HepG2 (cell line): ENCODE measurements around the gene PRSS2. TPM values are rescaled to one million over a fixed set of nuclear protein-coding genes. Genes with fewer than 3 reads are reported as not detected.

Source experiments
- ATAC-seq: fragments of 200-7000 bp; cut with Tn5 transposase; 3 replicates; pipeline ENCODE4 v1.9.1; 2020; ENCODE audit warnings: mild to moderate bottlenecking, moderate library complexity
- BruUV-seq: library from RNA; stranded (reverse); fragments of 400-500 nt; replicated peaks from 2 replicates; lab custom pipeline; 2021; lab: Mats Ljungman, UMichigan
- CTCF ChIA-PET: fragments of 300-600 bp; formaldehyde crosslinking; extraction: SDS; loops from one replicate; lab custom pipeline; 2021; ENCODE audit warnings: low total read pairs, inconsistent platforms, low intra/inter-chr PET ratio; lab: Yijun Ruan, JAX
- POLR2A ChIA-PET: fragments of 350-600 bp; sonication (Branson Sonifier 250); formaldehyde crosslinking; loops from one replicate; lab custom pipeline; 2020; ENCODE audit warnings: antibody characterized with exemption, inconsistent platforms; lab: Yijun Ruan, JAX
- DNase-seq: peaks from one replicate; pipeline ENCODE4 v3.0.0-alpha.2; 2015; ENCODE audit warnings: low spot score
- FAIRE-seq: peaks from 3 replicates; lab custom pipeline; 2011; peaks lifted over from hg19 to GRCh38; lab: Jason Lieb, UNC
- H2AFZ ChIP-seq: one replicate; pipeline ENCODE4 v1.6.1; 2011; ENCODE audit warnings: low read length, inconsistent platforms
- H3K27ac ChIP-seq: fragments of 300-600 bp; 3 replicates; pipeline ENCODE4 v1.8.0; 2011; ENCODE audit warnings: mixed run types, mild to moderate bottlenecking, mixed read lengths, low read length, inconsistent platforms; ENCODE audit not compliant: insufficient read depth; ENCODE audit errors: extremely low read length
- H3K27me3 ChIP-seq, 2 experiments: fragments of 200-600 bp in 1 of 2; 2 replicates in 1 of 2; 3 replicates in 1 of 2; pipeline versions ENCODE4 v1.6.0 to v1.8.0; 2011; ENCODE audit warnings: low read length in 2 of 2, mild to moderate bottlenecking in 2 of 2, moderate library complexity in 2 of 2, inconsistent platforms in 1 of 2; ENCODE audit not compliant: insufficient read depth in 2 of 2, control insufficient read depth in 1 of 2
- H3K36me3 ChIP-seq, 2 experiments: fragments of 200-600 bp in 1 of 2; replicated peaks in 1 of 2; 2 replicates in 1 of 2; 3 replicates in 1 of 2; pipeline versions ENCODE4 v1.5.1 to v1.8.0; 2011; ENCODE audit warnings: low read length in 2 of 2, inconsistent platforms in 1 of 2; ENCODE audit not compliant: insufficient read depth in 2 of 2, control insufficient read depth in 1 of 2
- H3K4me1 ChIP-seq: 2 replicates; pipeline ENCODE4 v1.5.1; 2012; ENCODE audit warnings: low read length, inconsistent platforms; ENCODE audit not compliant: insufficient read depth
- H3K4me2 ChIP-seq: 2 replicates; pipeline ENCODE4 v1.6.0; 2011; ENCODE audit warnings: low read depth, low read length, inconsistent platforms
- H3K4me3 ChIP-seq, 3 experiments: fragments of 200-600 bp in 1 of 3; sonication (generic), shearing (Covaris generic) in 1 of 3; replicated peaks in 1 of 3; 2 replicates each; pipeline ENCODE4 v1.5.1; 2011 to 2016; ENCODE audit warnings: low read length in 3 of 3, inconsistent platforms in 2 of 3, low read depth in 2 of 3, mild to moderate bottlenecking in 2 of 3, control low read depth in 1 of 3, mixed read lengths in 1 of 3; ENCODE audit not compliant: insufficient read depth in 1 of 3
- H3K79me2 ChIP-seq: one replicate; pipeline ENCODE4 v1.6.1; 2011; ENCODE audit warnings: low read length, inconsistent platforms; ENCODE audit not compliant: insufficient read depth
- H3K9ac ChIP-seq: 2 replicates; pipeline ENCODE4 v1.6.0; 2011; ENCODE audit warnings: mild to moderate bottlenecking, low read depth, low read length, inconsistent platforms; ENCODE audit not compliant: insufficient read depth
- H3K9me3 ChIP-seq: 2 replicates; pipeline ENCODE4 v1.5.1; 2012; ENCODE audit warnings: mild to moderate bottlenecking, low read length
- H4K20me1 ChIP-seq: 2 replicates; pipeline ENCODE4 v1.6.0; 2011; ENCODE audit warnings: inconsistent platforms, mild to moderate bottlenecking, low read length, moderate library complexity; ENCODE audit not compliant: insufficient read depth
- CEBPB ChIP-seq: IDR thresholded peaks from 2 replicates; pipeline ENCODE4 v1.6.1; 2011; ENCODE audit warnings: low read depth, low read length, improper control_type of control experiment, borderline replicate concordance
- JUN ChIP-seq: sonication (generic); formaldehyde crosslinking; IDR thresholded peaks from 2 replicates; pipeline ENCODE4 v1.4.0; 2020; ENCODE audit warnings: mild to moderate bottlenecking, missing genetic modification reagents
- KAT2B ChIP-seq: fragments of 150-350 bp; IDR thresholded peaks from 2 replicates; pipeline ENCODE4 v1.6.1; 2014; ENCODE audit warnings: low read depth, low read length, borderline replicate concordance
- MED1 ChIP-seq: sonication (generic); formaldehyde crosslinking; IDR thresholded peaks from 2 replicates; pipeline ENCODE4 v1.4.0; 2020; ENCODE audit warnings: missing genetic modification reagents
- NAIF1 ChIP-seq: sonication (generic); formaldehyde crosslinking; IDR thresholded peaks from 2 replicates; pipeline ENCODE4 v1.5.0; 2020; ENCODE audit warnings: mild to moderate bottlenecking, missing genetic modification reagents, borderline replicate concordance
- NCOA5 ChIP-seq: sonication (generic); formaldehyde crosslinking; IDR thresholded peaks from 2 replicates; pipeline ENCODE4 v1.4.0; 2020; ENCODE audit warnings: missing genetic modification reagents
- NFE2L2 ChIP-seq: fragments of 150-350 bp; IDR thresholded peaks from 2 replicates; pipeline ENCODE4 v1.6.1; 2014; ENCODE audit warnings: low read length
- SP1 ChIP-seq, 2 experiments: fragments of 450-650 bp in 1 of 2; sonication (generic) in 1 of 2; formaldehyde crosslinking in 1 of 2; IDR thresholded peaks; 2 replicates each; pipeline versions ENCODE4 v1.4.0 to v1.6.1; 2016 to 2020; ENCODE audit warnings: missing genetic modification reagents in 1 of 2
- ZBTB3 ChIP-seq: sonication (generic); formaldehyde crosslinking; IDR thresholded peaks from 2 replicates; pipeline ENCODE4 v1.4.0; 2020; ENCODE audit warnings: low read depth, mild to moderate bottlenecking, moderate library complexity, missing genetic modification reagents, borderline replicate concordance
- ZNF234 ChIP-seq: sonication (generic); formaldehyde crosslinking; conservative IDR thresholded peaks from 2 replicates; pipeline ENCODE4 v1.5.1; 2020; ENCODE audit warnings: mild to moderate bottlenecking, missing genetic modification reagents
- ZNF552 ChIP-seq: sonication (generic); formaldehyde crosslinking; IDR thresholded peaks from 2 replicates; pipeline ENCODE4 v1.9.0; 2022; ENCODE audit warnings: missing genetic modification reagents, mild to moderate bottlenecking, borderline replicate concordance
- WGBS: methylation state at CpG from one replicate; pipeline ENCODE4 v1.1.6; 2017; ENCODE audit warnings: low lambda C conversion rate; 5-methylcytosine and 5-hydroxymethylcytosine counted together
- in situ Hi-C: cut with HindIII; loops from 2 replicates; pipeline ENCODE4 v1.10.0; 2017; ENCODE audit warnings: low pct_unique_long_range_greater_than_20kb; ENCODE audit not compliant: extremely low pct_ligation_motif_present
- intact Hi-C: fragments of 100-400 bp; cut with micrococcal nuclease; formaldehyde crosslinking; loops from one replicate; pipeline ENCODE4 v1.10.0; 2022; ENCODE audit not compliant: unreplicated experiment
- polyA plus RNA-seq, 8 experiments: library from polyadenylated mRNA; depleted of rRNA in 3 of 8; stranded (reverse) in 7 of 8; unstranded in 1 of 8; fragments of >200 nt; fragmentation: Illumina TruSeq in 4 of 8; extraction: Trizol in 4 of 8; gene quantifications; 2 replicates each; pipeline versions ENCODE4 v1.2.1 to v1.2.3, GENCODE V29; 2011 to 2016; ENCODE audit warnings: low read depth in 4 of 8, missing spikeins in 1 of 8, mixed read lengths in 1 of 8; ENCODE audit not compliant: insufficient read depth in 1 of 8
- total RNA-seq, 5 experiments: library from RNA; depleted of rRNA; stranded (reverse); fragments of >200 nt; fragmentation: Illumina TruSeq; extraction: Trizol; gene quantifications; 2 replicates each; pipeline ENCODE4 v1.2.3, GENCODE V29; 2016; ENCODE audit warnings: low read depth in 1 of 5
- TF ChIP-seq, protein P1 (sequence below): sonication (generic); formaldehyde crosslinking; IDR thresholded peaks from 2 replicates; pipeline ENCODE4 v1.5.1; 2020; ENCODE audit warnings: missing genetic modification reagents, mild to moderate bottlenecking, borderline replicate concordance
- TF ChIP-seq, protein P2 (sequence below): sonication (generic); formaldehyde crosslinking; IDR thresholded peaks from 2 replicates; pipeline ENCODE4 v1.4.0; 2020; ENCODE audit warnings: mild to moderate bottlenecking, low read depth, missing genetic modification reagents
- TF ChIP-seq, protein P3 (sequence below), 2 experiments: sonication (generic) in 1 of 2; formaldehyde crosslinking in 1 of 2; IDR thresholded peaks; 2 replicates each; pipeline versions ENCODE4 v1.4.0 to v1.6.1; 2018 to 2020; ENCODE audit warnings: missing genetic modification reagents in 2 of 2, borderline replicate concordance in 1 of 2, low read depth in 1 of 2, mild to moderate bottlenecking in 1 of 2, missing biosample characterization in 1 of 2

PRSS2 gene
- total and polyA plus RNA-seq, 2 of the 13 experiments (the other 11 are each of a cell fraction or from before 2014, with no cell fraction given): not detected

DNA sequence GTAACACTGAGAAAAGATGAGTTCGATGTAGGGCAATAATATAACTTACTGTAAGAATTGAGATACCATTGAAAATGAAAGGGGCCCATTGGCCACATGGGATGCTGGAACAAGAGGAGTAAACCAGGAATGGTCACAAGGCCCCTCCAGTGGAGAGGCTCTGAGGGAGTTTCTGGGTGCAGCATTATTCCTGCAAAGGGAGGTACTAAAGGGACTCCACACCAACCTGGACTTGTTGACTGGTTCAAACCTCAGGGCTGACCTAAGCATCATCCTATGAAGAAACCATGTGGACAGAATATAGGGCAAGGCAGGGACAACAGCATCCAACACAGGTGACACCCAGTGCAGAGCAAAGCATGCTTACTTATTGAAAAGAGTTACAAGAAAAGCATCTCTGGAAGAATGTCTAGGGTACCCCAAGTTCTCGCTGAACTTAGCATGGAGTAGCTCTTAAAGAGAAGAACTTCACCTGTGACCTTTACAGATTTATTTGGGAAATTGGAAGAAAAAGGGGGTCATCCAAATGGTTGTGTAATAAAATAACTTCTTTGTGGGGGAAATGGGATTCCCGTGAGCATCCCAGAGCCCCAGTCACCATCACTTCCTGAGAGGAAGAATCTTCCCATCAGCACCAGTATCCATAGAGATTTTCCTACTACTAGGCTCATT is 34.7 kb downstream of the PRSS2 start:
- no peak overlapping the region for H3K4me2 ChIP-seq
- no peak for FAIRE-seq
- CTCF ChIA-PET: no interaction called here
- TF ChIP-seq NAIF1 (CRISPR knock-in tag) (no peak), MED1 (CRISPR knock-in tag) (no peak), CEBPB (0 out of 2 replicates have a peak, but pooled peaks have one; percentile 26)
- H3K36me3 ChIP-seq: no peaks in the 10 kb centered on the region
- no peaks in the 10 kb centered on the region for H3K4me1 ChIP-seq
- H4K20me1 ChIP-seq: no peaks in the 10 kb centered on the region
- no peak for DNase-seq
- intact Hi-C loops (no loop called here), in situ Hi-C loops (no loop called here)
- H3K9ac ChIP-seq: no peak overlapping the region
- no peaks in the 10 kb centered on the region for H3K9me3 ChIP-seq
- POLR2A ChIA-PET: no interaction called here
- ATAC-seq: no peak
- BruUV-seq: no TSS peak
- WGBS: 3% methylated on average over 3 of the region's 3 CpGs
- no peak overlapping the region for H2AFZ ChIP-seq
- no peak overlapping the region for H3K27ac ChIP-seq
- no peak overlapping the region for H3K4me3 ChIP-seq
- no peaks in the 10 kb centered on the region; a peak in 1 of 5 replicates for H3K27me3 ChIP-seq
- no peaks in the 10 kb centered on the region for H3K79me2 ChIP-seq

DNA sequence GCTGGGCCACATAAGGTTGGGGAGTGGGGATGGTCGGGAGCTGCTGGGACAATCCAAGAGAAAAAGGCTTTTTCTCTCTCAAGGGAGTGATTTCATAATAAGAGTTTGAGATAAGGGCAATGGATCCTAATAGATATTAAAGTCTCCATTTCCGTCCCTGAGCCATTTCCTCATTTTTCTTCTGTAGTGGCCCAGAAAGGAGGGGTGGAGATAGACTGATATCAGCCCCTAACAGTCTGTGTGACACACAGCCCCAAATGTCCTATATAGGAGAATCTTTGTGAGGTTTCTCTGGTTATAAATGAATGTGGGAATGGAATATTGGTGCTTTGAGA is 35.2 kb downstream of the PRSS2 start:
- no peaks in the 10 kb centered on the region for H3K9me3 ChIP-seq
- no peaks in the 10 kb centered on the region for H3K4me1 ChIP-seq
- H3K27ac ChIP-seq: no peak overlapping the region
- in situ Hi-C loops: no loop called here
- H3K36me3 ChIP-seq: no peaks in the 10 kb centered on the region
- BruUV-seq: no TSS peak
- no peaks in the 10 kb centered on the region for H4K20me1 ChIP-seq
- no peaks in the 10 kb centered on the region for H3K79me2 ChIP-seq
- no peak overlapping the region for H3K4me2 ChIP-seq
- no peaks in the 10 kb centered on the region; a peak in 1 of 5 replicates for H3K27me3 ChIP-seq
- no peak overlapping the region for H3K9ac ChIP-seq
- ATAC-seq (no peak), DNase-seq (no peak), FAIRE-seq (no peak)
- H2AFZ ChIP-seq: no peak overlapping the region
- ChIA-PET POLR2A (no interaction called here), CTCF (no interaction called here)
- 17% methylated on average over 2 of the region's 2 CpGs for WGBS
- intact Hi-C loops: no loop called here
- no peak overlapping the region for H3K4me3 ChIP-seq
- TF ChIP-seq, protein P1, sequence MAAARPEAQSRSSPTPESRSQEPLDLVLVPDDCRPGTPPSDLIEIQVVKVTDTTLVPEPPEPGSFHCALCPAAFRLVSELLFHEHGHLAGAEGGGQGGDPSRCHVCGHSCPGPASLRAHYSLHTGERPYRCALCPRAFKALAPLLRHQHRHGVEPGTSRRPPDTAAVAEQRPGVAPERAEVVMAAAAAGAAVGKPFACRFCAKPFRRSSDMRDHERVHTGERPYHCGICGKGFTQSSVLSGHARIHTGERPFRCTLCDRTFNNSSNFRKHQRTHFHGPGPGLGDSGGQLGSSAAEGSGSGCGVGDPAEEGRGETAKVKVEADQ (CRISPR knock-in tag): no peak
- TF ChIP-seq, protein P2, sequence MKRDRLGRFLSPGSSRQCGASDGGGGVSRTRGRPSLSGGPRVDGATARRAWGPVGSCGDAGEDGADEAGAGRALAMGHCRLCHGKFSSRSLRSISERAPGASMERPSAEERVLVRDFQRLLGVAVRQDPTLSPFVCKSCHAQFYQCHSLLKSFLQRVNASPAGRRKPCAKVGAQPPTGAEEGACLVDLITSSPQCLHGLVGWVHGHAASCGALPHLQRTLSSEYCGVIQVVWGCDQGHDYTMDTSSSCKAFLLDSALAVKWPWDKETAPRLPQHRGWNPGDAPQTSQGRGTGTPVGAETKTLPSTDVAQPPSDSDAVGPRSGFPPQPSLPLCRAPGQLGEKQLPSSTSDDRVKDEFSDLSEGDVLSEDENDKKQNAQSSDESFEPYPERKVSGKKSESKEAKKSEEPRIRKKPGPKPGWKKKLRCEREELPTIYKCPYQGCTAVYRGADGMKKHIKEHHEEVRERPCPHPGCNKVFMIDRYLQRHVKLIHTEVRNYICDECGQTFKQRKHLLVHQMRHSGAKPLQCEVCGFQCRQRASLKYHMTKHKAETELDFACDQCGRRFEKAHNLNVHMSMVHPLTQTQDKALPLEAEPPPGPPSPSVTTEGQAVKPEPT (CRISPR knock-in tag): no peak
- no peak for TF ChIP-seq ZNF234
- no peak for TF ChIP-seq SP1 (IDR thresholded peaks at IDR 0.05)
- no peak for TF ChIP-seq SP1 (CRISPR knock-in tag; IDR thresholded peaks at IDR 0.05)
- TF ChIP-seq JUN (CRISPR knock-in tag): no peak
- TF ChIP-seq, protein P3, sequence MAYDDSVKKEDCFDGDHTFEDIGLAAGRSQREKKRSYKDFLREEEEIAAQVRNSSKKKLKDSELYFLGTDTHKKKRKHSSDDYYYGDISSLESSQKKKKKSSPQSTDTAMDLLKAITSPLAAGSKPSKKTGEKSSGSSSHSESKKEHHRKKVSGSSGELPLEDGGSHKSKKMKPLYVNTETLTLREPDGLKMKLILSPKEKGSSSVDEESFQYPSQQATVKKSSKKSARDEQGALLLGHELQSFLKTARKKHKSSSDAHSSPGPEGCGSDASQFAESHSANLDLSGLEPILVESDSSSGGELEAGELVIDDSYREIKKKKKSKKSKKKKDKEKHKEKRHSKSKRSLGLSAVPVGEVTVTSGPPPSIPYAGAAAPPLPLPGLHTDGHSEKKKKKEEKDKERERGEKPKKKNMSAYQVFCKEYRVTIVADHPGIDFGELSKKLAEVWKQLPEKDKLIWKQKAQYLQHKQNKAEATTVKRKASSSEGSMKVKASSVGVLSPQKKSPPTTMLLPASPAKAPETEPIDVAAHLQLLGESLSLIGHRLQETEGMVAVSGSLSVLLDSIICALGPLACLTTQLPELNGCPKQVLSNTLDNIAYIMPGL (CRISPR knock-in tag; IDR thresholded peaks at IDR 0.05; ENCODE audit: borderline replicate concordance in 1 of 2, low read depth in 1 of 2): no peak
- no peak for TF ChIP-seq KAT2B
- TF ChIP-seq NFE2L2: no peak
- no peak for TF ChIP-seq ZBTB3 (CRISPR knock-in tag)
- TF ChIP-seq NCOA5 (CRISPR knock-in tag): no peak
- no peak for TF ChIP-seq ZNF552 (CRISPR knock-in tag)
